HepG2 (cell line): ENCODE results near the gene MIF4GD. TPM values are rescaled to one million over a fixed set of nuclear protein-coding genes. Genes with fewer than 3 reads are reported as not detected.

ENCODE experiments used
- EHMT2 ChIP-seq: fragments of 200-600 bp; sonication (generic); IDR thresholded peaks from 2 replicates; pipeline ENCODE4 v1.7.0; 2017; ENCODE audit warnings: antibody characterized with exemption, low read depth, low read length, borderline replicate concordance
- FUBP1 ChIP-seq: sonication (generic); formaldehyde crosslinking; IDR thresholded peaks from 2 replicates; pipeline ENCODE4 v1.5.1; 2020; ENCODE audit warnings: missing genetic modification reagents, mild to moderate bottlenecking, borderline replicate concordance
- HMG20B ChIP-seq: conservative IDR thresholded peaks from 2 replicates; pipeline ENCODE4 v1.6.1; 2016; ENCODE audit warnings: missing genetic modification reagents, missing compliant biosample characterization
- KAT7 ChIP-seq: IDR thresholded peaks from 2 replicates; pipeline ENCODE4 v1.6.1; 2018; ENCODE audit warnings: borderline replicate concordance, missing compliant biosample characterization
- MLX ChIP-seq: IDR thresholded peaks from 2 replicates; pipeline ENCODE4 v1.6.1; 2016
- POLR2AphosphoS2 ChIP-seq: IDR thresholded peaks from 2 replicates; pipeline ENCODE4 v1.6.1; 2011; ENCODE audit warnings: low read depth, low read length, improper control_type of control experiment
- POLR2G ChIP-seq: fragments of 200-400 bp; formaldehyde crosslinking; IDR thresholded peaks from 2 replicates; pipeline ENCODE4 v1.6.1; 2018; ENCODE audit warnings: mild to moderate bottlenecking, low read depth, low read length, moderate library complexity
- SSRP1 ChIP-seq: IDR thresholded peaks from 2 replicates; pipeline ENCODE4 v1.6.1; 2016; ENCODE audit warnings: control low read depth
- STAT6 ChIP-seq: sonication (generic); formaldehyde crosslinking; IDR thresholded peaks from 2 replicates; pipeline ENCODE4 v1.4.0; 2020; ENCODE audit warnings: missing genetic modification reagents, mild to moderate bottlenecking, borderline replicate concordance
- ZBTB40 ChIP-seq, 2 experiments: fragments of 450-650 bp in 1 of 2; sonication (generic) in 1 of 2; formaldehyde crosslinking in 1 of 2; IDR thresholded peaks; 2 replicates each; pipeline versions ENCODE4 v1.6.1 to v1.8.0; 2016 to 2022; ENCODE audit warnings: antibody characterized with exemption in 1 of 2, mild to moderate bottlenecking in 1 of 2, missing genetic modification reagents in 1 of 2
- ZFP36L1 ChIP-seq: sonication (generic); formaldehyde crosslinking; IDR thresholded peaks from 2 replicates; pipeline ENCODE4 v1.8.0; 2022; ENCODE audit warnings: mild to moderate bottlenecking, missing genetic modification reagents, moderate library complexity
- ZNF264 ChIP-seq: sonication (generic); formaldehyde crosslinking; IDR thresholded peaks from 2 replicates; pipeline ENCODE4 v1.4.0; 2020; ENCODE audit warnings: missing genetic modification reagents
- ZNF431 ChIP-seq: sonication (generic); formaldehyde crosslinking; IDR thresholded peaks from 2 replicates; pipeline ENCODE4 v1.9.0; 2022; ENCODE audit warnings: missing genetic modification reagents, low read depth, mild to moderate bottlenecking, borderline replicate concordance
- ZNF780A ChIP-seq: sonication (generic); formaldehyde crosslinking; IDR thresholded peaks from 2 replicates; pipeline ENCODE4 v1.8.0; 2022; ENCODE audit warnings: mild to moderate bottlenecking, missing genetic modification reagents, moderate library complexity
- polyA plus RNA-seq, 8 experiments: library from polyadenylated mRNA; depleted of rRNA in 3 of 8; stranded (reverse) in 7 of 8; unstranded in 1 of 8; fragments of >200 nt; fragmentation: Illumina TruSeq in 4 of 8; extraction: Trizol in 4 of 8; gene quantifications; 2 replicates each; pipeline versions ENCODE4 v1.2.1 to v1.2.3, GENCODE V29; 2011 to 2016; ENCODE audit warnings: low read depth in 4 of 8, missing spikeins in 1 of 8, mixed read lengths in 1 of 8; ENCODE audit not compliant: insufficient read depth in 1 of 8
- total RNA-seq, 5 experiments: library from RNA; depleted of rRNA; stranded (reverse); fragments of >200 nt; fragmentation: Illumina TruSeq; extraction: Trizol; gene quantifications; 2 replicates each; pipeline ENCODE4 v1.2.3, GENCODE V29; 2016; ENCODE audit warnings: low read depth in 1 of 5

The MIF4GD gene
- total and polyA plus RNA-seq, 2 of the 13 experiments (the other 11 are each of a cell fraction or from before 2014, with no cell fraction given): 14.0 to 28.0 TPM

- TF ChIP-seq STAT6 (peak; percentile 93; the same call in 1 of the 2 replicates), EHMT2 (no peak), POLR2G (peak; percentile 98), KAT7 (CRISPR knock-in tag) (peak; percentile 90), ZNF264 (CRISPR knock-in tag) (0 out of 2 replicates have a peak, but pooled peaks have one; percentile 15), FUBP1 (CRISPR knock-in tag) (no peak), ZNF780A (no peak; the same call in 1 of the 2 replicates), MLX (CRISPR knock-in tag) (no peak; the same call in 1 of the 2 replicates), SSRP1 (CRISPR knock-in tag) (no peak), ZBTB40 (IDR thresholded peaks at IDR 0.05) (no peak), ZBTB40 (CRISPR knock-in tag; IDR thresholded peaks at IDR 0.05) (no peak; the same call in 1 of the 2 replicates), ZFP36L1 (peak; percentile 16; the same call in 1 of the 2 replicates), HMG20B (CRISPR knock-in tag) (no peak), POLR2AphosphoS2 (no peak), ZNF431 (CRISPR knock-in tag) (peak; percentile 55; the same call in 1 of the 2 replicates)
Observed at GRCh38 chr17:75289115-75289831, 18.2 kb upstream of the MIF4GD start, which contains the start of gene SLC25A19 (continued).
